Stimulated activated CD4-positive, alpha-beta T cell treated with anti-CD3 and anti-CD28 coated beads, TNF-alpha, amount 100 ng/mL, for 4 hours (primary cell): ENCODE results near the gene SNORC.
"Not testable (repeated sequence)": the region's sequence is repeated elsewhere in the genome, so short reads cannot be mapped to it uniquely, and the experiment has no call there.

Source experiments
- DNase-seq, 3 experiments: peaks; one replicate each; pipeline ENCODE4 v3.0.0-alpha.2; 2020; ENCODE audit warnings: low read depth in 3 of 3

SNORC gene

DNA sequence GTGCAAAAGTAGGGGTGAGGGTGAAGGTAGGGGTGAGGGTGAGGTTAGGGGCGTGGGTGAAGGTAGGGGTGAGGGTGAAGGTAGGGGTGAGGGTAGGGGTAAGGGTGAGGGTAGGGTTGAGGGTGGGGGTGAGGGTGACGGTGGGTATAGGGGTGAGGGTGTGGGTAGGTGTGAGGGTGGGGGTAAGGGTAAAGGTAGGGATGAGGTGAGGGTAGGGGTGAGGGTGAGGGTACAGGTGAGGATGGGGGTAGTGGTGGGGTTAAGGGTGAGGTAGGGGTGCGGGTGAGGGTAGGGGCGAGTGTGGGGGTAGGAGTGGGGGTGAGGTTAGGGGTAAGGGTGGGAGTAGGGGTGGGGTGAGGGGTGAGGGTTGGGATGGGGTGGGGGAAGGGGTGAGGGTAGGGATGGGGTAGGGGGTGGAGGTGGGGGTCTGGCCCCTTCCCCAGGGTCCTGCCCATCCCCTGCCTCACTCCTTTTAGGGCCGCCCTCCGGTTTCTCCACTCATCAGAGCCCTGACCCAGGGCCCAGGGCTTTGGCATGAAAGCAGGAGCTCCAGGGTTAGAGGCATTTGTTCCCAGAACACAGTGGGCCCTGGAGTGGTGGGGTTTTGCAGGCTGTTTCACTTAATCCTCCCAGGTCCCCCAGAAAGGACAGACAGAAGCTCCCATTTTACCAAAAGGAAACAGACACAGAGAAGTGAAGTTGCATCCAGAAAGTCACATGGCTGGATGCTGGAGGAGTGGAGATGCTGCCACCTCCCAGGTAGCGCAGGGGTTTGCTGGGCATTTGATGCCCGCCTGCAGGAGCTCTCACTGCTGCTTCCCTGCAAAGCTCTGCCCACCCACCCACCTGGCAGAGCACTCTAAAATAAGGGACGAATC is 26.9 kb downstream of the SNORC start:
- DNase-seq: no peak

DNA sequence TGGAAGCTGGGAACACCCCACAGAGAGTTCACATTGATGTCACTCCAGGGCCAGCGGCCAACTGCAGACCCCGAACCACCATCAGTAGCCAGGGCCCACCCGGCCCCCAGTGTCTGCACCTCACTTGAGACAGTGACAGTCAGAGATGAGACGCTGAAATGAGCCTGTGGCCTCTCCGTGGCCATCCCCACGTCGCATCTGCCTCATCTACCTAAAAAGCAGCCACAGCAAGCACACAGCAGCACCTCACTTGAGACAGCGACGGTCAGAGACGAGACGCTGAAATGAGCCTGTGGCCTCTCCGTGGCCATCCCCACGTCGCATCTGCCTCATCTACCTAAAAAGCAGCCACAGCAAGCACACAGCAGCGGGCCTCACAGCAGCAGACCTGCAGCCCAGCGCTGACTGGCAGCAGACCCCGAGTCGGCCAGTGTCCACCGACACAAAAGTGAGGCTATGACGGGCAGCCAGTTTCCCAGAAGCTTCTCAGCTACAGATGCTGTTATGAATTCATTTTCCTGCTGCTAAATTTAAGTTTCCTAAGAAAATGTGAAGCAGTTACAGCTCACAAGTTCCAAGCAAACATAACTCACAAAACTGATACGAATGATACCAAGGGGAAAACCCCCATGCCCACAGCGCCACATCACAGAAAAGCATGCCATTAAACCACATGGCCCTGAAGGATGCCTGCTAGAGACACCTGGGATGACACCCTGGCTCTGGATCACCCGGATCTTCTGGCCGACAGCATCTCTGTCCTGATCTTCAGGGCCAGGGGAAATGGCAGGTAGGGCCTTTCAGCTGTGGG is 27.7 kb downstream of the SNORC start:
- DNase-seq: no peak

DNA sequence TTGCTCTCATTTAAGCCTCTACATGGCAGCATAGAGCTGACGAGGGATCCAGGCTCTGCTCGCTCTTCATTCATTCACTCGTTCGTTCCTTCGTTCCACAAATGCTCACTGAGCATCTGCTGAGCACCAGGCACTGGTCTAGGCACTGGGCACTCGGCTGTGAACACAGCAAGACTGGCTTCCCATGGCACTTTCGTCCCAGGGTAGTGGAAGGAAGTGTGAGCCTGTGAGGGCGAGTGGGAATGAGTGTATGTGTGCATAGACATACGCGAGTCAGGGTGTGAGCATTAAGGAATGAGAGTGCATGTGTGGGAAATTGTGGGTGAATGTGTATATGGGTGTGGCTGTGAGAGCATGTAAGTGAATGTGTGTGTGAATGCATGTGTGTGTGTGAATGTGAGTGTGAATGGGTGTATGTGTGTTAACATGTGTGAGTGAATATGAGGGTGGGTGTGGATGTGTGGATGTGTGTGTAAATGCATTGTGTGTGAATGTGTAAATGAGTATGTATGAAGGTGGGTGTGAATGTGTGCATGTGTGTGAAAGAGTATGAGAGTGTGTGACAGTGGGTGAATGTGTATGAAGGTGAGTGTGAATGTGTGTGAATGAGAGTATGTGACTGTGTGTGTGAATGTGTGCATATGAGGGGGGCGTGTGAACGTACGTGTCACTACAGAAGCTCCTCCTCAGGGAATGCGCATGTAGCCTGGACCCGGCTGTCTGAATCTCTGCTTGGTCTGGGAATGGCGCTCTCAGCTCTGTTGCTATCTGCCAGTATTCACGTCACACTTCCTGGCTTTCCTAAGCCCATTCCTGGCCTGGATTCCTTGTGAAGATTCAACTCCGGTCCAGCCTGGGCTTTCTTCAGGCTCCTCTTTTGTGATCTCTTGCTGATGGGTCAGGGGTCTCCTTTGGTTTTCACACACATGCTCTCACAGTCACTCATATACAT is 28.8 kb downstream of the SNORC start:
- DNase-seq: no peak

DNA sequence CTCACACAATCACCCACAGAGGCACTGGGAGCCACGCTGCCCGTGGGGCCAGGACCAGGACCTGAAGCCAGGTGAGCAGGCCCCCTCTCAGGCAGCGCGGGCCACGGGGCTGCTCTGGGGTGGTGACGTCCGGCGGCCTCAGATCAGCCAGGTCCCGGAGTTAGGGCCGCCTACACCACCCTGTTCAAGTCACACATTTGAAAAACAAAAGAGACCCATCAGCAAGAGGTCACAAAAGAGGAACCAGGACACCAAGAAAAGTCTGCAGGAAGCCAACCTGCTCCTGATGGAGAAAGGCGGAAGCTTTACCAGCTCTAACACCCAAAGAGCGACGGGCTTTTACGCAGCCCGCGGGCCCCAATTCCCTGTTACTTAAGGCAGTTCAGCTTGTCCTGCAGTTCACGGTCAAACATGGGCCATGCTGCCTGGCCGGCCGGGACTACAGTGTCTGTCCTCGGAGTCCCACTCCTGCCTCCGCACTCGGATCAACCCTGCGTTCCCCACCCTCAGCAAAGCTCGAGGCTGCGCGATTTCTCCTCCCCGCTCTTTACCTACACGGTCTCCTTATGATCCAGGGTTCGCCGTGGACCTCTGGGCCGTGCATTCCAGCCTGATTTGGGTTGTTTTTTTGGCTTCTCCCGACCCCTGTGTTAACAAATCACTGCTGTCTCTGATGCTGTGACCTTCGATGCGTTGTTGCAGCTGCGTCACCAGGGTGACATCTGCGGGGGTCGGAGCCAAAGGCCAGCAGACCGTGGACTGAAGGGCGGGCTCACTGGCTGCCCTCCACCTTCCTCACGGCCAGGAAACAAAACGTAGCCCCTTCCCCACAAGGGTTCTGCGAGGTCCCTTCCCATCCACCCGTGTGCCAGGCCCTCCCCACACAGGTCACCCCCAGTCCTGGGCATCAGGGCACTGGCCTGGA is 31.0 kb downstream of the SNORC start:
- no peak for DNase-seq

DNA sequence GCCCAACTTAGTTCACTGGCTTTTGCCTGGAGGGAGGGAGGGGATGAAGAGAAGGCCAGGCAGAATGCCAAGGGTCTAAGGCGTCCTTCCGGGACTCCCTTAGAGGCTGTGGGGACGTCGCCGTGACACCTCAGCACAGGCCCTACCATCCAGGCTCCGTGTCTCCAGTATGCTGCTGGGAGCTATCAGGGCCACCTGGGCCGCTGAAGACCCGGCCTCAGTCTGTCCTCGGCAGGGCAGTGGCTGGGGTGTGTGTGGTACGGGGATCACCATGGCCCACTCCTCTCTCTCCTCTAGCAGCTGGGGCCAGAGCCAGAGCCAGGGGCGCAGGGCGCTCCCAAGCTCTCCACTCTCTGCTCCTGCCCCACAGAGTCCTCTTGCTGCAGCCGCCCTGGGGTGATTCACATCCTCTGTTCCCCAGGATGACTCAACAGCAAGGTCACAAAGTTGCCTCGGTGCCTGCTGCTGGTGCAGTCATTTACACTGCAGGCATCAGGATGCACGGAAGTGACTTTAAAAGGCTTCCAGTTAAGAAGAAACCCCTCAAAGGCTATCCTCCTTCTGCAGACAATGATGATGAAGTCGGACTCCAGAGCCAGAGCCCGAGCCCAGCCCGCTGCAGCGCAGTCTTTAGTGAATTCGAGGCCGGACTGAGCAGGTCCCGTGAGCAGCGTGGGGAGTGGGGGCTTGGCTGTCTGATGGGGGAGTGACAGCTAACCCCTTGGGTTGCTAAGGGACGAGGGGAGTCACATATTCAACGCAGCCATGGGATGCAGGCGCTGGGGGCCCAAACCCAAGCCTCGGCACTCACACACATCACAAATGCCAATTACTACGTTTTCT is 31.9 kb downstream of the SNORC start:
- no peak for DNase-seq

DNA sequence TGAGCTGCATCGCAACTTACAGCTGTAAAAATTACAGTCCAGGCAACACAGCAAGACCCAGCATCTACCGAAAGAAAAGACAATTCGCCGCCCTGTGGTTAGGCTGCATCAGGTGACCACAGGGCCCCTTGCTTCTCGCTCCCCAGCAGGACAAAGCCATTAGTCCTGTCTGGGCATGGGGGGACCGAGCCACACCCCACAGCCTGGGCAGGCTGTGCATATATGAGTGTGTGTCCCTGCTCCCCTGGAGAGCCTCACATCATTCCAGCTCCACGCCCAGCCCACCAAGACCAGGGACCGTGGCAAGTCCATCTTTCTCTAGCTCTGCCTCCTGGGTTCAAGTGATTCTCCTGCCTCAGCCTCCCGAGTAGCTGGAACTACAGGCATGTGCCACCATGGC is 33.9 kb downstream of the SNORC start:
- DNase-seq: no peak

DNA sequence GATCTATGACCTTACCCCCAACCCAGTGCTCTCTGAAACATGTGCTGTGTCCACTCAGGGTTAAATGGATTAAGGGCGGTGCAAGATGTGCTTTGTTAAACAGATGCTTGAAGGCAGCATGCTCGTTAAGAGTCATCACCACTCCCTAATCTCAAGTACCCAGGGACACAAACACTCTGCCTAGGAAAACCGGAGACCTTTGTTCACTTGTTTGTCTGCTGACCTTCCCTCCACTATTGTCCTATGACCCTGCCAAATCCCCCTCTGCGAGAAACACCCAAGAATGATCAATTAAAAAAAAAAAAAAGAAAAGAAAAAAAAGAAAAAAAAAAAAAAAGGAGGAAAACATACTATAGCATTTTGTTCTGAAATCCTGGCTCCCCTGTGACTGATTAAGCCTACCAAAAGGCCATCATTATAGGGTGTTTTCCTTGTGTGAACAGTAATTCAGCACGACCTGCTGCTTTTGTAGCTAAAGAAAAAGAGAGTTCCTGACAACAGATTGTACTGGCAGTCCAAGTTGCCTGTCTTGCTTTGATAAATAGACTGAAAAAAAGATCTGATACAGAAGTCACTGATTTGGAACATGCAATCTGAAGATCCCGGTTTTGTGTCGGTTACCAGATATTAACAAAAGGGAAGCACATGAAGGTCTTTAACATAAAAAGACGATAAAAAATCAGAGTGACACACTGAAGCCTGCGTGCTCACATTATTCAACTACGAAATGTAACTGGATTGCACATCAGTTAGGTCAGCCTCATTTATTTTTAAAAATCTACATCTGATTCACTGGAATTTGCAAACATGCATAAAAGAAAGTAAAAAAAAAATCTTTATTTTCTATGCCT is 37.0 kb downstream of the SNORC start:
- DNase-seq: not testable (repeated sequence)

DNA sequence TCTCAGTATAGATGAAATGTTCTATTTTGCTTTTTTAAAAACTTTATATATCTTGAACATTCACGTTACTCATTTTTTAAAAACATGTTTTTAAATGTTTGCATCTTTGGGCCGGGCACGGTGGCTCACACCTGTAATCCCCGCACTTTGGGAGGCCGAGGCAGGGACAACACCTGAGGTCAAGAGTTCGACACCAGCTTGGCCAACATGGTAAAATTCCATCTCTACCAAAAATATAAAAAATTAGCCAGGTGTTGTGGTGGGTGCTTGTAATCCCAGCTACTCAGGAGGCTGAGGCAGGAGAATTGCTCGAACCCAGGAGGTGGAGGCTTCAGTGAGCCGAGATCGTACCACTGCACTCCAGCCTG is 37.6 kb downstream of the SNORC start:
- DNase-seq: not testable (repeated sequence)

DNA sequence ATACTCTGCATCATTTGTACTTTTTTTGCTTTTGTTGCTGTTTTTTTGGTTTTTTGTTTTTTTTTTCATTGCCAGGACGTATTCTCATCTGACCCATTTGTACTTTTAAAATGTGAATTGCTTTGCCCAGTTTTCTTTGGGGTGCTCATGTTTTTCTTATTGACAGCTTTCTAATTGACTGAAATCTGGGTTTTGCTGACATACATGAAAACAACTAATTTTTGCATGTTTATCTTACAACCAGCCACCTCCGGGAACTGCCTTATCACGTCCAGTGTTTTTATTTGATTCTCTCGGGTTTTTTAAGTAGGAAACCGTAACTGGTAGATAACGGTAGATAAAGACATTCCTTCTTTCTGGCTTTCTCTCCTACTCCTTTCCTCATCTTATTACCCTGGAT is 38.6 kb downstream of the SNORC start:
- DNase-seq: no peak

DNA sequence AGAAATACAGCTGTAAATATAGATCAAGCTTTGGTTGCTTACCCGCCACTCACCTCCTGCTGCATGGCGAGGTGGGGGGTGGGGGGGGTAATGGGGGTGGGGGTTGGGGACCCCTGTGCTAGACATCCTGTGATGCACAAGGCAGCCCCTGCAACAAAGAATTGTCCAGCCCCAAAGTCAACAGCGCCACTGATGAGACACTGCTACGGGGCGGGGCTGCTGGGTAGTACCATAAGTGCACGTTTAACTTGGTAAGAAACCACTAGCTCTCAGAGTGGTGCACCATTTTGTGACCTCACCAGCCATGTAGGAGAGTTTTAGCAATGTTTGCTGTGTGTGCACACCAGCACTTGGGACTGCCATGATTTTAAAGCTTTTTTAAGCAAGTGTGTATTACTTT is 40.3 kb downstream of the SNORC start:
- no peak for DNase-seq

DNA sequence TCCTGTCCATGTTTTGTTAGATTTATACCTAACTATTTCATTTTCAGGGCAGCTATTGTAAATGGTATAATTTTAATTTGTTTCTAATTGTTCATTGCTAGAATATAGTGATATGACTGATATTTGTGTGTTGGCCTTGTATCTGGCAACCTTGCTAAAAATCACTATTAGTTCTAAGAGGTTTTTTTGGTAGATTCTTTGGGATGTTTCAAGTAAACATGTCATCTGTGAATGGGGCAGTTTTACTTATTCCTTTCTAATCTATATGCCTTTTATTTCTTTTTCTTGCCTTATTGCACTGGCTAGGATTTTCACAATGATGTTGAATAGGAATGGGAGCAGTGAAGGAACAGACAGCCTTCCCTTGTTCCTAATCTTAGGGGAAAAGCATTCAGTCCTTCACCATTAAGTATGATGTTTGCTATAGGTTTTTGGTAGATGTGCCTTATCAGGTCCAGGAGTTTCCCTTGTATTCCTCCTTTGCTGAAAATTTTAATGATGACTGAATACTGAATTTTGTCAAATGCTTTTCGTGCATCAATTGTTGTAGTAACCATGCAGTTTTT is 41.7 kb downstream of the SNORC start:
- no peak for DNase-seq

DNA sequence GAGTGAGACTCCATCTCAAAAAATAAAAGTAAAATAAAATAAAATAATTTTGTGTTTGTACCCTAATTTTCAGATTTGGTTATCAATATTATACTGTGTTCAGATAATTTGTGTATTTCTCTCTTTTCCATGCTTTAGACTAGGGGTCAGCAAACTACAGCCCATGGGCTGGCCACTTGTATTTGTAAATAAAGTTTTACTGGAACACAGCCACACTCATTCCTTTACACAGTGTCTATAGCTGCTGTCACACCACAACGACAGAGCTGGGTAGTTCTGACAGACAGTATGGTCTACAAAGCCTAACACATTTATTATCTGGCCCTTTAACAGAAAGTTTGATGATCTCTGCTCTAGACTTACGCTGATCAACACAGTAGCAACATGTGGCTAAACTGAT is 43.8 kb downstream of the SNORC start:
- no peak for DNase-seq

DNA sequence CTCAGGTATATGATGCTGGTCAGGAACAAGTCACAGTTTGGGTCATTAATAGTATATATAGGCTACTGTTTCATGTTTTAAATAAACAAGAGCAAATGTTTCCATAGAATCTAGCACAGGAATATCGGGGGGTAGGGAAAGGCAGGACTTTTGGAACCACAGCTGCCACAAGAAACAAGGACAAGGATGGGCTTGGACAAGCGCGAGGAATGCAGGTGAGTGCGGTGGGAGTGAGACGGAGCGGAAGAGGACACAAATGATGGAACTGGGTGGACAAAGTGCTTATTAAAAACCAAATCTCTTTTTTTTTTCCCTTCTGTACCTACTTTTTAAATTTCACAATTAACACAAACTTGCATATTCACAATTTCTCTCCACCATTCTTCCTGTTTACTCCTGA is 49.1 kb downstream of the SNORC start:
- DNase-seq: no peak

DNA sequence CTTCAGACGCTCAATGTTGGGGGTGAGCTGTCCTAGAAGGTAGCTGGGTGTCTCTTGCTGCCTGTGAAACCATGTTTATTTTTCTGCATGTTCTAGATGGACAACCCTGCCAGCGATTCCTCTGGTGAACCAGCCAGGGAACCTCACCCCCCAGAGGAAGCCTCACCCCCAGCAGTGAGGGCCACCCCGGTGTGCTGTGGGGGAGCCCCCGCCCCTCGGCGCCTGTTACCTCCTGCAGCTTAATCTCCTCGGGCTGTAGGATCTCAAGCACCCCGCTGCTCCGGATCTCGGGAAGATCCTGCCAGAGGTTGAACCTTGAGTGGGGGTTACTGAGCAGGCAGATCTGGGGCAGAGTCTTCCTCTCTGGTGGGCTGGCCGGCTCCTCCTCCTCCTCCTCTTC is 50.0 kb downstream of the SNORC start:
- DNase-seq: no peak

DNA sequence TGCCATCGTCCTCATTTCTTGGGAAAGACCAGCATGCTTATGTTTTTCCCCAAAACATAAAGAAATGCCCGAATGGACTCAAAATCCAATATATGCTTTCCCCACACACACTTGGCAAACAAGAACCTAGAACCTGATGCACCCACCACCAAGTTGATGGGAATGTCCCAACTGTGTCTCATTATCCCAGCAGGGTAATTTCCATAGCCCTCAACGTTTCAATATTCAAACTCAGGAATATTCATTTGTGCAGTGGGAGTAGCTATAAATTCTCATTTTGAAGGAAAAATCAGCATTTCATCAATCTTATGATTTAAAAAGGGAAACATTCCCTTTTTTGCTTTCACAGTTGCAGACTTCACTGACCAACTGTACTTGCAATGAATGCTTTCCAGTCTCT is 50.7 kb downstream of the SNORC start:
- DNase-seq: no peak

DNA sequence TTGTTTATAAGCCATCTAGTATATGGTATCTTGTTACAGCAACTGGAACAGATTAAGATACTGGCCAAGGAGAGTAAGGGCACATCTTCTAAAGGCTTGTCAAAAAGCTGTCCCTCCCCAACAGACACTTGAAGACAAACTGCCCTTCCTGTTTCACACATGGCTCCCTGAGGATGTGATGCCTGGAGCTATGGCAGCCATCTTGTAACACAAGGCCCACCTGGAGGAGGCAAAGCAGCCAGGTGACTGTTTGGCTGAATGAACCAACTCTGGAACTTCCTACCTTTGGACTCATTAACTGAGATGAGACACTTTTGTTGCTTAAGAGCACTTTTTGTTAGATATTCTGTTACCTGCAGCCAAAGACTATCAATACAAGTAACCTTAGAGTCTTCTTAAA is 54.4 kb downstream of the SNORC start:
- DNase-seq: no peak

DNA sequence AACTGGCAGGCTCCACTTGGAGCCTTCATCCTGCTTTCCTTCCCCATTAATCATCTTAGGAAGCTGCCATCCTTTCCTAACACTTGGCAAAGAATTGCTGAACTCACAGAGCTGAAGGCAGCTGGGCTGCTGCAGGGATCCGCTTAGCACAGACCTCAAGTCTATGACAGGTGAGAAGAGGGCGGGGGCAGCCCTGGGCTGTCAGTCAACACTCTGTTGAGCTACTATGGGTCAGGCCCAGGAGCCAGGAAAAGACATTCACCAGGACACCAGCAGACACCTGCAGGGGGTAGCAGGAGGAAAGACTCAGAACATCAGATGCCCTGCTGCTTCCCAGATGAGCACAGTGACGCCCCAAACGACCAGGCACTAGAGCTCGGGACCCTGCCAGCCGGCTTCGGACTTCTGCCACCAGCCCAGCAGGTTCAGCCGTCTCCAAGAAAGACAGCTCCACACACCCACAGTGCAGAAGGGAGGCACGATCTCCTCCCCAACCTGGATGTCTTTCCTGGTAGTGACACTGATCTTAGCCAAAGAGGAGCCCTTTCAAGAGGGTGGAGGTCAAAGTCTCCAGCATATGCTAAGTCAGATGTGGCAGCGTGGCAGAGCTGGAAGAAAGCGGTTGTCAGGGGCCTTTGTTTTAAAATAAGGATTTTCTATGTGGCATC is 55.2 kb downstream of the SNORC start:
- DNase-seq: no peak

DNA sequence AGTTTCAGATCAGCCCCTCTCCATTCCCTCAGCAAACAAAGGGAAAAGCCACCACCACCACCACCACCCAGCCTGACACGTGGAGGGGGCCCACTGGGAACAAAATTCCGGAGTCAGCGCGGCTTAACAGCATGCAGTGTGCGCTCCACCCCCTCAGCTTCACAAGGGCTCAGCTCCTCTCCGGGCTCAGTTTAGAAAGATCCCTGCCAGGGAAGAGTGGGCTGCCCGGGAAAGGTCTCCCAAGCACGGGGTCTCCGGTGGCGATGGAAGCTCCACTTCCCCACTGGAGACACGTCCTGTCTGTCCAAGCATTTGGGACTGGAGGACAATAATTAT is 55.7 kb downstream of the SNORC start:
- no peak for DNase-seq
